Caco-2 (cell line): ENCODE results near the gene TAF4B. TPM values are rescaled to one million over a fixed set of nuclear protein-coding genes. Genes with fewer than 3 reads are reported as not detected.

Experiments used
- BruUV-seq: library from RNA; stranded (reverse); fragments of 400-500 nt; replicated peaks from 2 replicates; lab custom pipeline; 2021; lab: Mats Ljungman, UMichigan
- CTCF ChIA-PET: fragments of 300-600 bp; sonication (Branson Sonifier 250); formaldehyde crosslinking; loops from one replicate; lab custom pipeline; 2022; ENCODE audit warnings: antibody characterized with exemption; lab: Charles Lee
- POLR2A ChIA-PET: fragments of 300-600 bp; sonication (Branson Sonifier 250); formaldehyde crosslinking; loops from one replicate; lab custom pipeline; 2022; ENCODE audit warnings: antibody characterized with exemption; lab: Charles Lee
- DNase-seq, 2 experiments: peaks; one replicate each; pipeline versions ENCODE4 v3.0.0 to v3.0.0-alpha.2; 2020 to 2022
- H3K27me3 ChIP-seq: replicated peaks from 2 replicates; pipeline ENCODE4 v1.6.0; 2011; ENCODE audit warnings: low read length; ENCODE audit not compliant: control insufficient read depth, insufficient read depth
- H3K36me3 ChIP-seq: 2 replicates; pipeline ENCODE4 v1.5.1; 2011; ENCODE audit warnings: low read length; ENCODE audit not compliant: control insufficient read depth, insufficient read depth
- H3K4me1 ChIP-seq: fragments of 250-450 bp; sonication (Bioruptor Pico); 2 replicates; pipeline ENCODE4 v1.5.1; 2020; ENCODE audit warnings: mild to moderate bottlenecking
- H3K4me3 ChIP-seq: 2 replicates; pipeline ENCODE4 v1.5.1; 2011; ENCODE audit warnings: low read depth, mild to moderate bottlenecking, control low read depth, low read length
- H3K9me3 ChIP-seq: fragments of 250-450 bp; sonication (Bioruptor Pico); 2 replicates; pipeline ENCODE4 v1.5.1; 2020; ENCODE audit warnings: mild to moderate bottlenecking, moderate library complexity
- H3K27ac Mint-ChIP-seq: one replicate; pipeline ENCODE4 v1.8.0; 2022; ENCODE audit warnings: mixed read lengths; ENCODE audit not compliant: unreplicated experiment
- H3K27me3 Mint-ChIP-seq: one replicate; pipeline ENCODE4 v1.8.0; 2022; ENCODE audit warnings: mixed read lengths; ENCODE audit not compliant: insufficient read depth, unreplicated experiment
- H3K36me3 Mint-ChIP-seq: one replicate; pipeline ENCODE4 v1.8.0; 2022; ENCODE audit warnings: mild to moderate bottlenecking, mixed read lengths; ENCODE audit not compliant: insufficient read depth, unreplicated experiment
- H3K4me1 Mint-ChIP-seq: one replicate; pipeline ENCODE4 v1.8.0; 2022; ENCODE audit warnings: low read depth, mixed read lengths; ENCODE audit not compliant: unreplicated experiment
- H3K4me3 Mint-ChIP-seq: one replicate; pipeline ENCODE4 v1.8.0; 2022; ENCODE audit warnings: mild to moderate bottlenecking, moderate library complexity, mixed read lengths; ENCODE audit not compliant: unreplicated experiment
- H3K9me3 Mint-ChIP-seq: one replicate; pipeline ENCODE4 v1.8.0; 2022; ENCODE audit warnings: mixed read lengths; ENCODE audit not compliant: unreplicated experiment
- CTCF ChIP-seq, 2 experiments: fragments of 200-600 bp in 1 of 2; IDR thresholded peaks; 1 replicate in 1 of 2; 2 replicates in 1 of 2; pipeline versions ENCODE4 v1.5.1 to v1.8.0; 2011 to 2022; ENCODE audit warnings: antibody characterized with exemption in 1 of 2, control low read depth in 1 of 2, inconsistent platforms in 1 of 2, low read depth in 1 of 2, low read length in 1 of 2, mild to moderate bottlenecking in 1 of 2, moderate library complexity in 1 of 2; ENCODE audit not compliant: insufficient read depth in 1 of 2, severe bottlenecking in 1 of 2, unreplicated experiment in 1 of 2
- intact Hi-C: fragments of 100-400 bp; cut with micrococcal nuclease; formaldehyde crosslinking; loops from one replicate; pipeline ENCODE4 v1.10.0; 2022; ENCODE audit not compliant: unreplicated experiment
- total RNA-seq: library from RNA; stranded (reverse); gene quantifications from 2 replicates; pipeline ENCODE4 v1.2.3, GENCODE V29; 2022

Gene TAF4B
- total RNA-seq, 1 experiment from 2014 or later = 2.6 TPM

GRCh38 chr18:26279428-26279827 is 53.2 kb downstream of the TAF4B start:
- ChIA-PET POLR2A (no interaction called here), CTCF (no interaction called here)
- no peaks in the 10 kb centered on the region for H3K36me3 ChIP-seq
- H3K27me3 Mint-ChIP-seq = no peaks in the 10 kb centered on the region
- no peaks in the 10 kb centered on the region for H3K9me3 Mint-ChIP-seq
- H3K27ac Mint-ChIP-seq = no peak overlapping the region
- intact Hi-C loops = no loop called here
- H3K36me3 Mint-ChIP-seq = no peaks in the 10 kb centered on the region
- TF ChIP-seq CTCF (IDR thresholded peaks at IDR 0.05; ENCODE audit: insufficient read depth in 1 of 2, low read depth in 1 of 2, low read length in 1 of 2, severe bottlenecking in 1 of 2, unreplicated experiment in 1 of 2) = no peak
- no peaks in the 10 kb centered on the region for H3K9me3 ChIP-seq
- peaks cover 3% of the 10 kb centered on the region; the same call in 1 of the 2 replicates for H3K4me1 ChIP-seq
- no peak overlapping the region for H3K4me3 Mint-ChIP-seq
- H3K27me3 ChIP-seq = no peaks in the 10 kb centered on the region
- BruUV-seq = no TSS peak
- no peak overlapping the region for H3K4me3 ChIP-seq
- no peak for DNase-seq
- no peaks in the 10 kb centered on the region for H3K4me1 Mint-ChIP-seq

GRCh38 chr18:26286008-26286407 is 59.8 kb downstream of the TAF4B start:
- Histone ChIP-seq H3K36me3 (no peaks in the 10 kb centered on the region), H3K27me3 (no peaks in the 10 kb centered on the region), H3K4me1 (peaks cover 4% of the 10 kb centered on the region; the same call in 1 of the 2 replicates), H3K4me3 (no peak overlapping the region), H3K9me3 (no peaks in the 10 kb centered on the region)
- Mint-ChIP-seq H3K27ac (no peak overlapping the region), H3K27me3 (no peaks in the 10 kb centered on the region), H3K4me1 (no peaks in the 10 kb centered on the region), H3K9me3 (no peaks in the 10 kb centered on the region), H3K4me3 (no peak overlapping the region), H3K36me3 (no peaks in the 10 kb centered on the region)
- no peak for TF ChIP-seq CTCF (IDR thresholded peaks at IDR 0.05; ENCODE audit: insufficient read depth in 1 of 2, low read depth in 1 of 2, low read length in 1 of 2, severe bottlenecking in 1 of 2, unreplicated experiment in 1 of 2)
- POLR2A ChIA-PET = no interaction called here
- no peak for DNase-seq
- no TSS peak for BruUV-seq
- CTCF ChIA-PET = no interaction called here
- intact Hi-C loops = no loop called here

- ChIA-PET CTCF (no interaction called here), POLR2A (no interaction called here)
- Histone ChIP-seq H3K9me3 (no peaks in the 10 kb centered on the region), H3K27me3 (no peaks in the 10 kb centered on the region), H3K36me3 (no peaks in the 10 kb centered on the region), H3K4me1 (peaks cover 4% of the 10 kb centered on the region; the same call in 1 of the 2 replicates), H3K4me3 (no peak overlapping the region)
- H3K27me3 Mint-ChIP-seq = no peaks in the 10 kb centered on the region
- TF ChIP-seq CTCF (IDR thresholded peaks at IDR 0.05; ENCODE audit: insufficient read depth in 1 of 2, low read depth in 1 of 2, low read length in 1 of 2, severe bottlenecking in 1 of 2, unreplicated experiment in 1 of 2) = no peak
- no peak overlapping the region for H3K4me3 Mint-ChIP-seq
- H3K27ac Mint-ChIP-seq = no peak overlapping the region
- DNase-seq = no peak
- intact Hi-C loops = no loop called here
- no TSS peak for BruUV-seq
- no peaks in the 10 kb centered on the region for H3K9me3 Mint-ChIP-seq
- H3K36me3 Mint-ChIP-seq = no peaks in the 10 kb centered on the region
- no peaks in the 10 kb centered on the region for H3K4me1 Mint-ChIP-seq
Measured at GRCh38 chr18:26287644-26288043, 61.4 kb downstream of the TAF4B start.
